ENCODE results near the gene NELFA. TPM values are rescaled to one million over a fixed set of nuclear protein-coding genes. Genes with fewer than 3 reads are reported as not detected.

NELFA gene
- total RNA-seq, 3 donors from 2014 or later (not counting 1 experiment from before 2014, with no cell fraction given) = 38.7 to 47.6 (median 46.0) TPM

DNA sequence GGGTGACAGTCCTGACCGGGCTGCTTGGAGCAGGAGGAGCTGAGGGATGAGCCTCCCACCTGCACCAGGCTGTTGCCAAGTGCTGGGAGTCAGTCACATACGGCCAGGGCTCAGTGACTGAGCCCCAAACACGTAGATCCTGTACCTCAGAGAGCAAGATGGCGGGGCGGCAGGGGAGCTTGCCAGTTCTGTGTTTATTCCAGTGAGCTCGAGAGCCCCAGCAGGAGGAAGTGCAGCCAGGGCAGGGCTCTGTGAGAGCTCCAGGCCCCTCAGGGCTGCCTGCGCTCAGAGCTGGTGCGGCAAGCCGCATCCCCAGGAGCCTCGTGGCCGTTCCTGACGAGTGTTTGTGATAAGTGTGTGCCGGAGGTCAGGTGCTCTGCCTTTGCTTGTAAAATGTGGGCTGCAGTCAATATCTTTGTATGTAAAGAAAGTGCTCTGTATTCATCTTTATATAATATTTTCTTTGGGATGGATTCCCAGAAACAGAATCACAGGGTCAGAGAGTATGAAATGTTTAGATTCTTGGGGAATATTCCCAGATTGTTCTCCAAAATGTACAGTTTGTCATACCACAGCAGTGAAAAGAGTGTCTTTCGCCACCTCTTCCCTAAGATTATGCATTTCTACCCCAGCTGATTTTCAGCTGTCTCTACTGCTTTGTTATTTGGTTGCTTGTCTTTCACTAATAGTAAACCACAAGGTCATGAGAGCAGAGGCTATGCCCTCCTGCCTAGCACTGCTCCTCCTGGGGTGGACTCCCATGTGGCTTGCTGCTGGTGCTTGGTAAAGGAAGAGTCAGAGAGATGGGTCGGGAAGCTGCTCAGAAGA, 50.3 kb downstream of the NELFA start:
- Histone ChIP-seq H3K4me3 (ENCODE audit: low read length) (no peak overlapping the region), H3K36me3 (ENCODE audit: control insufficient read depth, insufficient read depth, low read length) (peaks cover 27% of the 10 kb centered on the region), H3K27me3 (ENCODE audit: control insufficient read depth, insufficient read depth, low read length) (no peaks in the 10 kb centered on the region), H3K4me1 (ENCODE audit: control insufficient read depth, insufficient read depth, low read length) (no peaks in the 10 kb centered on the region), H3K9me3 (ENCODE audit: control insufficient read depth, insufficient read depth, low read length) (no peaks in the 10 kb centered on the region), H3K27ac (ENCODE audit: low read length) (no peak overlapping the region)
- no peaks in the 10 kb centered on the region for H3K9me3 Mint-ChIP-seq
- no peaks in the 10 kb centered on the region for H3K36me3 Mint-ChIP-seq
- no peak overlapping the region for H3K27ac Mint-ChIP-seq
- intact Hi-C loops (cut with micrococcal nuclease) = no loop called here
- H3K4me3 Mint-ChIP-seq = no peak overlapping the region
- DNase-seq (no peak), ATAC-seq (no peak)
- no peaks in the 10 kb centered on the region for H3K4me1 Mint-ChIP-seq
- TF ChIP-seq, protein P1, sequence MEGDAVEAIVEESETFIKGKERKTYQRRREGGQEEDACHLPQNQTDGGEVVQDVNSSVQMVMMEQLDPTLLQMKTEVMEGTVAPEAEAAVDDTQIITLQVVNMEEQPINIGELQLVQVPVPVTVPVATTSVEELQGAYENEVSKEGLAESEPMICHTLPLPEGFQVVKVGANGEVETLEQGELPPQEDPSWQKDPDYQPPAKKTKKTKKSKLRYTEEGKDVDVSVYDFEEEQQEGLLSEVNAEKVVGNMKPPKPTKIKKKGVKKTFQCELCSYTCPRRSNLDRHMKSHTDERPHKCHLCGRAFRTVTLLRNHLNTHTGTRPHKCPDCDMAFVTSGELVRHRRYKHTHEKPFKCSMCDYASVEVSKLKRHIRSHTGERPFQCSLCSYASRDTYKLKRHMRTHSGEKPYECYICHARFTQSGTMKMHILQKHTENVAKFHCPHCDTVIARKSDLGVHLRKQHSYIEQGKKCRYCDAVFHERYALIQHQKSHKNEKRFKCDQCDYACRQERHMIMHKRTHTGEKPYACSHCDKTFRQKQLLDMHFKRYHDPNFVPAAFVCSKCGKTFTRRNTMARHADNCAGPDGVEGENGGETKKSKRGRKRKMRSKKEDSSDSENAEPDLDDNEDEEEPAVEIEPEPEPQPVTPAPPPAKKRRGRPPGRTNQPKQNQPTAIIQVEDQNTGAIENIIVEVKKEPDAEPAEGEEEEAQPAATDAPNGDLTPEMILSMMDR (IDR thresholded peaks at IDR 0.05) = no peak
- no peaks in the 10 kb centered on the region for H3K27me3 Mint-ChIP-seq (ENCODE audit: low read depth in 2 of 2)
- 97% methylated on average over 15 of the region's 15 CpGs for WGBS (ENCODE audit: insufficient coverage)

DNA sequence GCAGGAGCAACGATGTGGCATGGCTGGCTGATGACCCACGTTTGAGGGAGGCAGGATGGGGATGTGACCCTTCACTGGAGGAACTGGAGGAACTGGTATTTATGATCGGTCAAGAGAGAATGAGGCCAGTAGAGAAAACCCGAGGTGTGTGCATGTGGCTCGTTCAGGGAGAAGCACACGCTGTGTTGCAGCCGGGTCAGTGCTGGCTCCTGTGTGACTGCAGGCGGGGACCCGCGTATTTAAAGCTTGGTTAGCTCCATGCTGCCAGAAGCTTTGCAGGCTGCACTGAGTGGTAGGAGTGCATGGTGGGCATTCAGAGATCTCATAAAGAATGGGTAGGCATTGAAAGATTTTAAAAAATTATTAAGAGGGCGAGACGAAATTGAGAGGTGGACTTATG, 52.1 kb downstream of the NELFA start:
- ATAC-seq (no peak), DNase-seq (no peak)
- Mint-ChIP-seq H3K36me3 (no peaks in the 10 kb centered on the region), H3K27ac (no peak overlapping the region), H3K4me3 (no peak overlapping the region), H3K4me1 (no peaks in the 10 kb centered on the region), H3K9me3 (no peaks in the 10 kb centered on the region), H3K27me3 (ENCODE audit: low read depth in 2 of 2) (no peaks in the 10 kb centered on the region)
- Histone ChIP-seq H3K9me3 (ENCODE audit: control insufficient read depth, insufficient read depth, low read length) (no peaks in the 10 kb centered on the region), H3K36me3 (ENCODE audit: control insufficient read depth, insufficient read depth, low read length) (peaks cover 18% of the 10 kb centered on the region), H3K27ac (ENCODE audit: low read length) (no peak overlapping the region), H3K4me1 (ENCODE audit: control insufficient read depth, insufficient read depth, low read length) (no peaks in the 10 kb centered on the region), H3K27me3 (ENCODE audit: control insufficient read depth, insufficient read depth, low read length) (no peaks in the 10 kb centered on the region), H3K4me3 (ENCODE audit: low read length) (no peak overlapping the region)
- TF ChIP-seq, protein P1 (IDR thresholded peaks at IDR 0.05) = no peak
- WGBS (ENCODE audit: insufficient coverage) = 96% methylated on average over 12 of the region's 12 CpGs
- intact Hi-C loops (cut with micrococcal nuclease) = no loop called here

DNA sequence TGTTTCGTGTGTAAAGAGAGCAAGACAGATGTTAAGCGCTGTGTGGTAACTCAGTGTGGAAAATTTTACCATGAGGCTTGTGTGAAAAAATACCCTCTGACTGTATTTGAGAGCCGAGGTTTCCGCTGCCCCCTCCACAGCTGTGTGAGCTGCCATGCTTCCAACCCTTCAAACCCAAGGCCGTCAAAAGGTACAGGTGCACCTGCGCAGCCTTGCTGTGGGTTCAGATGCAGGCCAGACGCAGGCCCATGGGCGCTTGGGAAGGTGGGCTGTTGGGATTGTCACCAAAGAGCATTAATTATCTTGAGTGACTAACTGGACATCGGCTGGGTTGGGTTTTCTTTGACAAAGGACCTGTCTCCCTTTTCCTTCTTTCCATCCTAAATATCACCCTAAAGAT, 55.4 kb downstream of the NELFA start:
- Histone ChIP-seq H3K9me3 (ENCODE audit: control insufficient read depth, insufficient read depth, low read length) (no peaks in the 10 kb centered on the region), H3K4me1 (ENCODE audit: control insufficient read depth, insufficient read depth, low read length) (peaks cover 19% of the 10 kb centered on the region), H3K27me3 (ENCODE audit: control insufficient read depth, insufficient read depth, low read length) (no peaks in the 10 kb centered on the region), H3K27ac (ENCODE audit: low read length) (no peak overlapping the region), H3K36me3 (ENCODE audit: control insufficient read depth, insufficient read depth, low read length) (peaks cover 5% of the 10 kb centered on the region), H3K4me3 (ENCODE audit: low read length) (no peak overlapping the region)
- ATAC-seq (no peak), DNase-seq (no peak)
- H3K9me3 Mint-ChIP-seq = no peaks in the 10 kb centered on the region
- no peak overlapping the region for H3K27ac Mint-ChIP-seq
- H3K4me1 Mint-ChIP-seq = peaks cover 9% of the 10 kb centered on the region in 2 donors
- H3K36me3 Mint-ChIP-seq = no peaks in the 10 kb centered on the region
- WGBS (ENCODE audit: insufficient coverage) = 97% methylated on average over 6 of the region's 9 CpGs
- intact Hi-C loops (cut with micrococcal nuclease) = no loop called here
- no peaks in the 10 kb centered on the region for H3K27me3 Mint-ChIP-seq (ENCODE audit: low read depth in 2 of 2)
- TF ChIP-seq, protein P1 (IDR thresholded peaks at IDR 0.05) = no peak
- H3K4me3 Mint-ChIP-seq = no peak overlapping the region

DNA sequence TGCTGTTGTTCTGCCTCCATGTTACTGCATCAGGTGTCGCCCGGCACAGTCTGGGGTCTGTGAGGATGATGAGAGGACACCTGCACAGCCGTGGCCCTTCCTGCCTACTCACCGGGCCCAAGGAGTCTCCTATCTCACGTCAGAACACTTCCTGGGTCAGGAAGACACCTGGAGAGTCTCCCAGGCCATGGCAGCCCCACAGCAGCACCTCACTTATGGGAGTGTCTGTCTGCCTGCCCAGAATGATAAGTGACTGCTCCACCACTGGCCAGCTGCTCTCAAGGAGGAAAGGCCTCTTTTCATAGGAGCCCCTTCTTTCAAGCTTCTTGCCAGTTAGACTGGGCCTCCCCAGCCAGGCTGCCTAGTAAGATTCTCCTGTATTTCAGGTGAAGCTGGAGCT, 56.1 kb downstream of the NELFA start:
- WGBS (ENCODE audit: insufficient coverage) = 96% methylated on average over 5 of the region's 5 CpGs
- Histone ChIP-seq H3K27me3 (ENCODE audit: control insufficient read depth, insufficient read depth, low read length) (no peaks in the 10 kb centered on the region), H3K4me3 (ENCODE audit: low read length) (no peak overlapping the region), H3K27ac (ENCODE audit: low read length) (no peak overlapping the region), H3K9me3 (ENCODE audit: control insufficient read depth, insufficient read depth, low read length) (no peaks in the 10 kb centered on the region), H3K4me1 (ENCODE audit: control insufficient read depth, insufficient read depth, low read length) (peaks cover 19% of the 10 kb centered on the region), H3K36me3 (ENCODE audit: control insufficient read depth, insufficient read depth, low read length) (peaks cover 7% of the 10 kb centered on the region)
- no peaks in the 10 kb centered on the region for H3K36me3 Mint-ChIP-seq
- H3K27ac Mint-ChIP-seq = no peak overlapping the region
- H3K9me3 Mint-ChIP-seq = no peaks in the 10 kb centered on the region
- no peaks in the 10 kb centered on the region for H3K27me3 Mint-ChIP-seq (ENCODE audit: low read depth in 2 of 2)
- peaks cover 9% of the 10 kb centered on the region in 2 donors for H3K4me1 Mint-ChIP-seq
- TF ChIP-seq, protein P1 (IDR thresholded peaks at IDR 0.05) = no peak
- intact Hi-C loops (cut with micrococcal nuclease) = no loop called here
- no peak overlapping the region for H3K4me3 Mint-ChIP-seq
- ATAC-seq (no peak), DNase-seq (no peak)
